Skeletal muscle satellite cell (primary cell): ENCODE data around the gene JMJD7.

ENCODE experiments used
- H3K27me3 ChIP-seq: 2 replicates; pipeline ENCODE4 v1.7.0; 2013; ENCODE audit warnings: low read length; ENCODE audit not compliant: control insufficient read depth, insufficient read depth
- H3K36me3 ChIP-seq: 2 replicates; pipeline ENCODE4 v1.7.0; 2013; ENCODE audit warnings: mild to moderate bottlenecking, control low read depth, low read length; ENCODE audit not compliant: insufficient read depth
- H3K4me1 ChIP-seq: 2 replicates; pipeline ENCODE4 v1.7.0; 2013; ENCODE audit warnings: low read length; ENCODE audit not compliant: control insufficient read depth, insufficient read depth
- H3K4me2 ChIP-seq: 2 replicates; pipeline ENCODE4 v1.7.0; 2013; ENCODE audit warnings: mild to moderate bottlenecking, low read length
- H3K4me3 ChIP-seq: 2 replicates; pipeline ENCODE4 v1.7.0; 2013; ENCODE audit warnings: low read length
- H3K9ac ChIP-seq: 2 replicates; pipeline ENCODE4 v1.7.0; 2013; ENCODE audit warnings: mild to moderate bottlenecking, low read depth, low read length, moderate library complexity
- H3K9me3 ChIP-seq: replicated peaks from 2 replicates; pipeline ENCODE4 v1.7.0; 2013; ENCODE audit warnings: mild to moderate bottlenecking, control low read depth, low read length

JMJD7 gene

GRCh38 chr15:41861736-41862356, 34.0 kb downstream of the JMJD7 start:
- H3K4me2 ChIP-seq: no peak overlapping the region

GRCh38 chr15:41862515-41863116, 34.7 kb downstream of the JMJD7 start:
- no peaks in the 10 kb centered on the region for H3K9me3 ChIP-seq
- peaks cover 13% of the 10 kb centered on the region for H3K27me3 ChIP-seq
- no peak overlapping the region for H3K4me3 ChIP-seq
- no peaks in the 10 kb centered on the region for H3K4me1 ChIP-seq
- H3K36me3 ChIP-seq: no peaks in the 10 kb centered on the region
- H3K4me2 ChIP-seq: no peak overlapping the region
- H3K9ac ChIP-seq: no peak overlapping the region

More at GRCh38 chr15:41861736-41862356, 34.0 kb downstream of the JMJD7 start:
- no peak overlapping the region for H3K4me3 ChIP-seq
- no peaks in the 10 kb centered on the region for H3K36me3 ChIP-seq
- no peaks in the 10 kb centered on the region for H3K4me1 ChIP-seq
- H3K9ac ChIP-seq: no peak overlapping the region
- peaks cover 13% of the 10 kb centered on the region for H3K27me3 ChIP-seq
- no peaks in the 10 kb centered on the region for H3K9me3 ChIP-seq

- no peak overlapping the region for H3K9ac ChIP-seq
- peaks cover 8% of the 10 kb centered on the region for H3K4me1 ChIP-seq
- no peaks in the 10 kb centered on the region for H3K36me3 ChIP-seq
- H3K9me3 ChIP-seq: no peaks in the 10 kb centered on the region
- H3K4me3 ChIP-seq: no peak overlapping the region
- H3K4me2 ChIP-seq: no peak overlapping the region
- H3K27me3 ChIP-seq: peaks cover 10% of the 10 kb centered on the region
Measured at GRCh38 chr15:41865490-41866055, 37.7 kb downstream of the JMJD7 start.

DNA sequence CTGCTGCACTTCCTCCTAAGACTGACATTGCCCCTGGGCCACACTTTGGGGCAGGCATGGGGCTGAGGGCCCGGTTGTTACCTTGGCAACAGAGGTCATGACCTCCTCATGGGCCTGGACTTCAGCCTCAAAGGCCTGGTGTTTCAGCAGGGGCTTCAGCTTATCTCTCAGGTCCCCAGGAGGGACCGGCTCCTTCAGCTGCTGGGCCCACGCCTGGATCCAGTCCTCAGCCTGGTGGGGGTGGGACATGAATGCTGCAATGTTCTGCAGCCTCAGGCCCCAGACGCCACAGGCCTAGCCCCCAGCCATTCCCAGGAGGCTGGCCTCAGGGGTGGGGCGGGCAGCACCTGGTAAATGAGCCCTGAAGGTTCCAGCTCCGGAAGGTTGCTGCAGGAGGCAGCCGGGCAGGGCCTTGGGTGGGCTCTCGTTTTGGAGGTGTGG, 38.4 kb downstream of the JMJD7 start:
- Histone ChIP-seq H3K9ac (no peak overlapping the region), H3K4me3 (no peak overlapping the region), H3K9me3 (no peaks in the 10 kb centered on the region), H3K4me1 (peaks cover 14% of the 10 kb centered on the region), H3K36me3 (no peaks in the 10 kb centered on the region), H3K27me3 (peaks cover 9% of the 10 kb centered on the region), H3K4me2 (no peak overlapping the region)

DNA sequence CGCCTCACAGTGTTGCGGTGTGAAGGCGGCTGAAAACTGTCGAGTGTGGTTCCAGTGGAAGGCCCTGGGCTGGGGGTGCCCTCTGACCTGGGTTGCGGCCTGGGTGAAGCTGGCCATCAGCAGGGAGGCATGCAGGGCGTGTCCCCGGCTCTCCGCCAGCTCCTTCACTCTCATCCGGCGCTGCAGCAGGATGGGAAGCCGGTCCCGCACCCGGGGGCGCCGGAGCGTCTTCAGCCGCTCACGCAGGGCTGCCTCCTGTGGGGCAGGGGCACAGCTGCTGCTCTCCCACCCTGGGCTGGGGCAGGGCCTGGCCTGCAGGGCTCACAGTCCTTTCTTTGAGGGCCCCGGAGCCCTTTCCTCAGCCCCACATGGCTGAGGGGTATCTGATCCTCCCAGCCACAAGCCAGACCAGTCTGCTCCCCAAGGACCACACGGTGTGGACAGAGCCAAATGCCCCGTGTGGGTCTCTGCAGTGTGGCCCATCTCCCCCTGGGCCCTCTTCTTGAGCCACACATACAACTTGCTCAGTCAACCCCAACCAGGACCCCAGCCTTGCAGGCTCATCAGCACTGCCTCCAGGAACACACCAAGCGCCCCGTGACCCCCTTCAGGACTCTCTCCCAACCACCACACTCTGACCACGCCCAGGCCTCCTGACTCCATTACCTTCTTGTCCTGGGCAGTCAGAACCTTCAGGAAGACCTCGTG, 39.1 kb downstream of the JMJD7 start:
- H3K36me3 ChIP-seq: no peaks in the 10 kb centered on the region

DNA sequence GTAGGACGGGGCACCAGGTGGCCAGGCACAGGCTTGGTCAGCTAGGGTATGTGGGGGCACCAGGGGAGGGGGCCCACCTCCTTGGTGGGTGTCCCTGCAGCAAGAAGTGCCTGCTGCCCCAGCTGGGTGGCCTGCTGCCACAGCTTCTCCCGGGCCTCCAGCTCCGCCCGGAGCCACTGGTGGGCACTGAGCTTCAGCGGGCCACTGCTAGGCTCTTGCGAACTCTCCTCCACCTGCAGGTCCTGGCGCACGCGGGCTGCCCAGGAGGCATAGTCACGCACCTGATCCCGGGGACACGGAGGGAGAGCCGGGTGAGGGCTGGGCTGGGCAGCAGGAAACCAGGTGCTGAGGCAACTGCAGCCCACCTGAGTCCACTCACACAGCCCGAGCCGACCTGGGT, 40.4 kb downstream of the JMJD7 start:
- H3K4me3 ChIP-seq: no peak overlapping the region
- H3K9ac ChIP-seq: no peak overlapping the region
- no peaks in the 10 kb centered on the region for H3K9me3 ChIP-seq
- H3K4me1 ChIP-seq: peaks cover 16% of the 10 kb centered on the region
- H3K4me2 ChIP-seq: no peak overlapping the region
- H3K36me3 ChIP-seq: no peaks in the 10 kb centered on the region
- H3K27me3 ChIP-seq: peaks cover 6% of the 10 kb centered on the region

More for the DNA sequence above, 39.1 kb downstream of the JMJD7 start:
- no peaks in the 10 kb centered on the region for H3K9me3 ChIP-seq
- no peak overlapping the region for H3K9ac ChIP-seq
- H3K27me3 ChIP-seq: peaks cover 6% of the 10 kb centered on the region
- H3K4me3 ChIP-seq: no peak overlapping the region
- H3K4me2 ChIP-seq: no peak overlapping the region
- peaks cover 16% of the 10 kb centered on the region for H3K4me1 ChIP-seq

DNA sequence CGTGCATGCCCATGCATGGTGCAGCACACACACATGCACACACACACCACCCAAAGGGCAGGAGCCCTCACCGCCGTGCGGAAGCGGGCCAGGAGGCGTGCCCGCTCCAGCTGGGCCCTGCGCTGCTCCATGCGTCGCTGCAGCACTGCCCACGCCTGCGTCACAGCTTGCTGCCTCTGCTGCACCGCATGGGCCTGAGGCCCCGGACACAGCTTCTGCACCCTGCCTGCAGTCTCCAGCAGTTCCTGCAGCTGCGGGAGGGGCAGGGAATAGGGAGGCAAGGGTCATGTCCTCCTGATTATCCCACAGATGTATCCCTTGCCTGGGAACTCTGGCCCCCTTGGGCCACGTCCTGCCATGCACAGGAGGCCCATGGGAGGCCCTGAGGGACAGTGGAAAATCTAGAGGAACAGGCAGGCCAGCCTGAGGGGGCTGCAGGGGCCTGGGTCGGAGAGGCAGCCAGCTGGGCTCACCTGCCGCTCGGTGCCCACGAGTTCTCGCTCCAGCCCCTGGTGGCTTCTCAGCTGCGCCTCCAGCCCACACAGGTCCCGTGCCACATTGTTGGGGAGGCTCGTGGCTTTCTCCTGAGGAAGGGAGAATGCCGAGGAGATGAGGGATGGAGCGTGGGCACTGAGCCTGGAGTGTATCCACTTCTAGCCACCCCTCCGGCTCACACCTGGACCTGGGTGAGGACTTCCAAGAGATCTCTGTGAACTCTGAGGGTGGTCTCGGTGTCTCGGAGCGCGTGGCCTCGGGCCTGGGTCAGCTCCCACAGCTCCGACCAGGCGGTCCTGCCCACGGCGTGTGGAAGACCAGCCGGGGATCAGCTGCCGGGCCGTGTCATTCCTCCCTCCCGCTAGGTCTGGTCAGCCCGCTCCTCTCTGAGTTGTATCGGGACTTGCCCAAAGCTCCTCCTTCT, 42.1 kb downstream of the JMJD7 start:
- H3K4me3 ChIP-seq: no peak overlapping the region
- H3K4me1 ChIP-seq: peaks cover 16% of the 10 kb centered on the region
- no peak overlapping the region for H3K9ac ChIP-seq
- no peaks in the 10 kb centered on the region for H3K36me3 ChIP-seq
- no peaks in the 10 kb centered on the region for H3K27me3 ChIP-seq
- H3K9me3 ChIP-seq: no peaks in the 10 kb centered on the region
- peak overlapping the region; percentile 16 for H3K4me2 ChIP-seq

GRCh38 chr15:41870689-41871081, 42.8 kb downstream of the JMJD7 start:
- no peaks in the 10 kb centered on the region for H3K27me3 ChIP-seq
- H3K4me2 ChIP-seq: peak overlapping the region; percentile 16
- no peak overlapping the region for H3K4me3 ChIP-seq
- H3K4me1 ChIP-seq: peaks cover 16% of the 10 kb centered on the region
- no peak overlapping the region for H3K9ac ChIP-seq
- no peaks in the 10 kb centered on the region for H3K36me3 ChIP-seq
- H3K9me3 ChIP-seq: no peaks in the 10 kb centered on the region

GRCh38 chr15:41871175-41871905, 43.4 kb downstream of the JMJD7 start:
- Histone ChIP-seq H3K9ac (no peak overlapping the region), H3K36me3 (no peaks in the 10 kb centered on the region), H3K4me2 (peak overlapping the region; percentile 16), H3K27me3 (no peaks in the 10 kb centered on the region), H3K9me3 (no peaks in the 10 kb centered on the region), H3K4me3 (no peak overlapping the region), H3K4me1 (peaks cover 16% of the 10 kb centered on the region)

DNA sequence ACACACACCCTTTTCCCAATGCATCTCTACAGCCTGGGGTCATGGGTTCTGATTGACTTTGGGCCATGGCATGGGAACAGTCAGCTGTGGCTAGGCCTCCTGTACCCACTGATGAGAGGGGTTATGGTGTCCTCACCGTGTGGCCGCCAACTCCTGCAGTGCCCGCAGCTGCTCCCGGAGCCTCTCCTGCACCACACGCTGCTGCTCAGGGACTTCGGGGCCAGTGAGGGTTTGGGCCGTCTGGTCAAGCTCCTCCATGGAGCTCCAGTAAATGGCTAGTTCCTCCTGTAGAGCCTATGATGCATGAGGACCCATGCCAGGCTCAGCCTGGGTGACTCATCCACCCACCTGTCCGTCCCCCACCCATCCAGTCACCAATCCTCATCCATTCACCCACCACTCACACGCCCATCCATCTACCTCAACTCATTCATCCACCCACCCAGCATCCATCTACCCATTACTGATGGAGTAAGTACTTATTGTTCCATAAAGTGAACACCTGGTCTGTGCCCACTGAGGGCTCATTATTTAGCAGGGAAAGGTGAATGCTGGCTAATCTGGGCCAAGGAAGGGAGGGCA, 44.4 kb downstream of the JMJD7 start:
- Histone ChIP-seq H3K9ac (no peak overlapping the region), H3K27me3 (no peaks in the 10 kb centered on the region), H3K4me1 (peaks cover 16% of the 10 kb centered on the region), H3K4me2 (no peak overlapping the region), H3K4me3 (no peak overlapping the region), H3K9me3 (no peaks in the 10 kb centered on the region), H3K36me3 (no peaks in the 10 kb centered on the region)
